ENCODE measurements around the gene PLXNA4. TPM values are rescaled to one million over a fixed set of nuclear protein-coding genes. Genes with fewer than 3 reads are reported as not detected.

The PLXNA4 gene
- polyA plus RNA-seq, 2 of the 4 experiments (the other 2 are of a cell fraction): 0.12 to 0.34 TPM

GRCh38 chr7:132080467-132080866 lies 495.8 kb downstream of the PLXNA4 start:
- WGBS (ENCODE audit: missing lambda C conversion rate): 75% methylated on average over 1 of the region's 1 CpG
- CTCF ChIA-PET: interaction anchor here (0.8 to 1.5 kb wide), 2 partner anchors 12 to 171 kb away, joined by 3 read pairs; no protein-coding TSS in a partner anchor
- FAIRE-seq: no peak

GRCh38 chr7:132078891-132079735 lies 497.2 kb downstream of the PLXNA4 start:
- 72% methylated on average over 8 of the region's 8 CpGs for WGBS (ENCODE audit: missing lambda C conversion rate)
- Histone ChIP-seq H3K4me2 (no peak overlapping the region), H3K4me1 (no peaks in the 10 kb centered on the region), H3K9me3 (no peaks in the 10 kb centered on the region), H3K27ac (no peak overlapping the region), H3K4me3 (no peak overlapping the region)
- ChIA-PET POLR2A (no interaction called here), CTCF (no interaction called here)
- DNase-seq (ENCODE audit: low read depth in 1 of 2, low spot score in 1 of 2): no peak
- no peak for FAIRE-seq
- TF ChIP-seq USF2 (IDR thresholded peaks at IDR 0.05) (no peak), FOXS1 (CRISPR knock-in tag; IDR thresholded peaks at IDR 0.05) (no peak), BHLHE40 (IDR thresholded peaks at IDR 0.05; ENCODE audit: low read depth, low read length) (no peak), HOXB5 (CRISPR knock-in tag; IDR thresholded peaks at IDR 0.05) (no peak), HEYL (CRISPR knock-in tag; IDR thresholded peaks at IDR 0.05) (no peak), MAFK (IDR thresholded peaks at IDR 0.05; ENCODE audit: partially characterized antibody) (no peak), HOXA7 (CRISPR knock-in tag; IDR thresholded peaks at IDR 0.05) (no peak), FOSL2 (IDR thresholded peaks at IDR 0.05) (no peak), FOSL2 (CRISPR knock-in tag; IDR thresholded peaks at IDR 0.05) (no peak), KDM1A (IDR thresholded peaks at IDR 0.05; ENCODE audit: low read depth) (no peak), GATA3 (IDR thresholded peaks at IDR 0.05; ENCODE audit: borderline replicate concordance) (no peak), ZC3H11A (IDR thresholded peaks at IDR 0.05) (no peak), CTCF (IDR thresholded peaks at IDR 0.05) (no peak), RCOR1 (IDR thresholded peaks at IDR 0.05; ENCODE audit: low read depth, low read length) (no peak), FOSB (CRISPR knock-in tag; IDR thresholded peaks at IDR 0.05) (no peak), EP300 (IDR thresholded peaks at IDR 0.05) (no peak)
- TF ChIP-seq, protein P1, sequence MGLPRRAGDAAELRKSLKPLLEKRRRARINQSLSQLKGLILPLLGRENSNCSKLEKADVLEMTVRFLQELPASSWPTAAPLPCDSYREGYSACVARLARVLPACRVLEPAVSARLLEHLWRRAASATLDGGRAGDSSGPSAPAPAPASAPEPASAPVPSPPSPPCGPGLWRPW (IDR thresholded peaks at IDR 0.05): no peak
- TF ChIP-seq, protein P2, sequence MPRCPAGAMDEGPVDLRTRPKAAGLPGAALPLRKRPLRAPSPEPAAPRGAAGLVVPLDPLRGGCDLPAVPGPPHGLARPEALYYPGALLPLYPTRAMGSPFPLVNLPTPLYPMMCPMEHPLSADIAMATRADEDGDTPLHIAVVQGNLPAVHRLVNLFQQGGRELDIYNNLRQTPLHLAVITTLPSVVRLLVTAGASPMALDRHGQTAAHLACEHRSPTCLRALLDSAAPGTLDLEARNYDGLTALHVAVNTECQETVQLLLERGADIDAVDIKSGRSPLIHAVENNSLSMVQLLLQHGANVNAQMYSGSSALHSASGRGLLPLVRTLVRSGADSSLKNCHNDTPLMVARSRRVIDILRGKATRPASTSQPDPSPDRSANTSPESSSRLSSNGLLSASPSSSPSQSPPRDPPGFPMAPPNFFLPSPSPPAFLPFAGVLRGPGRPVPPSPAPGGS (IDR thresholded peaks at IDR 0.05): no peak
- no peak for ATAC-seq

More at GRCh38 chr7:132080467-132080866, 495.8 kb downstream of the PLXNA4 start:
- DNase-seq (ENCODE audit: low read depth in 1 of 2, low spot score in 1 of 2): no peak
- POLR2A ChIA-PET: no interaction called here
- H3K4me1 ChIP-seq: no peaks in the 10 kb centered on the region
- H3K4me2 ChIP-seq: no peak overlapping the region
- no peak for ATAC-seq
- H3K27ac ChIP-seq: no peak overlapping the region
- TF ChIP-seq NR3C1 (IDR thresholded peaks at IDR 0.05) (no peak), ESRRA (IDR thresholded peaks at IDR 0.05; ENCODE audit: borderline replicate concordance, low read length) (no peak), HOXA7 (CRISPR knock-in tag; IDR thresholded peaks at IDR 0.05) (no peak), HOXB5 (CRISPR knock-in tag; IDR thresholded peaks at IDR 0.05) (no peak), MAX (IDR thresholded peaks at IDR 0.05) (no peak), CHD2 (IDR thresholded peaks at IDR 0.05; ENCODE audit: low read length, partially characterized antibody) (no peak)
- TF ChIP-seq, protein P3, sequence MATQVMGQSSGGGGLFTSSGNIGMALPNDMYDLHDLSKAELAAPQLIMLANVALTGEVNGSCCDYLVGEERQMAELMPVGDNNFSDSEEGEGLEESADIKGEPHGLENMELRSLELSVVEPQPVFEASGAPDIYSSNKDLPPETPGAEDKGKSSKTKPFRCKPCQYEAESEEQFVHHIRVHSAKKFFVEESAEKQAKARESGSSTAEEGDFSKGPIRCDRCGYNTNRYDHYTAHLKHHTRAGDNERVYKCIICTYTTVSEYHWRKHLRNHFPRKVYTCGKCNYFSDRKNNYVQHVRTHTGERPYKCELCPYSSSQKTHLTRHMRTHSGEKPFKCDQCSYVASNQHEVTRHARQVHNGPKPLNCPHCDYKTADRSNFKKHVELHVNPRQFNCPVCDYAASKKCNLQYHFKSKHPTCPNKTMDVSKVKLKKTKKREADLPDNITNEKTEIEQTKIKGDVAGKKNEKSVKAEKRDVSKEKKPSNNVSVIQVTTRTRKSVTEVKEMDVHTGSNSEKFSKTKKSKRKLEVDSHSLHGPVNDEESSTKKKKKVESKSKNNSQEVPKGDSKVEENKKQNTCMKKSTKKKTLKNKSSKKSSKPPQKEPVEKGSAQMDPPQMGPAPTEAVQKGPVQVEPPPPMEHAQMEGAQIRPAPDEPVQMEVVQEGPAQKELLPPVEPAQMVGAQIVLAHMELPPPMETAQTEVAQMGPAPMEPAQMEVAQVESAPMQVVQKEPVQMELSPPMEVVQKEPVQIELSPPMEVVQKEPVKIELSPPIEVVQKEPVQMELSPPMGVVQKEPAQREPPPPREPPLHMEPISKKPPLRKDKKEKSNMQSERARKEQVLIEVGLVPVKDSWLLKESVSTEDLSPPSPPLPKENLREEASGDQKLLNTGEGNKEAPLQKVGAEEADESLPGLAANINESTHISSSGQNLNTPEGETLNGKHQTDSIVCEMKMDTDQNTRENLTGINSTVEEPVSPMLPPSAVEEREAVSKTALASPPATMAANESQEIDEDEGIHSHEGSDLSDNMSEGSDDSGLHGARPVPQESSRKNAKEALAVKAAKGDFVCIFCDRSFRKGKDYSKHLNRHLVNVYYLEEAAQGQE (IDR thresholded peaks at IDR 0.05): no peak
- H3K9me3 ChIP-seq: no peaks in the 10 kb centered on the region
- H3K4me3 ChIP-seq: no peak overlapping the region

All from A549 (cell line).